RCC 7860 (cell line): ENCODE data around the gene CUX1.
"Not testable (repeated sequence)": the region's sequence is repeated elsewhere in the genome, so short reads cannot be mapped to it uniquely, and the experiment has no call there.

Experiments
- DNase-seq: peaks from one replicate; pipeline ENCODE4 v3.0.0-alpha.2; 2015; ENCODE audit warnings: low spot score
- FAIRE-seq: peaks from 2 replicates; lab custom pipeline; 2012; peaks lifted over from hg19 to GRCh38; lab: Jason Lieb, UNC

The CUX1 gene

DNA sequence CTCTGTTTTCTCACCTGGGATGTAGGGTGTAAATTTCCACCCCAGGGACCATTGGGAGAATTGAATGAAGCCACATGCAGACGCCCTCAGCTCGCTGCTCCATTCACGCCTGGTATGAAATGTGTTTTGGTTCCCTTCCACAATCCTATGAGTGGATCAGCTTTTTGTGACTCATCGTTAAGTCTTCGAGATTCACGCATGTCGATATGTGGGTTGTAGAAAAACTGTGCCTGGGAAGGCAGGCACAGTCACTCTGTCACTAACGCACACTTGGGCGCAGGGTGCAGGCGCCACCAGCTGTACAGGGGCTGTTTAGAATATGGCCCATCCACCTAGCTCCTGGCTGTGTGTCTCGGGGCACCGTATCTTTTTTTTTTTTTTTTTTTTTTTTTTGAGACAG lies 405.0 kb downstream of the CUX1 start:
- no peak for FAIRE-seq

DNA sequence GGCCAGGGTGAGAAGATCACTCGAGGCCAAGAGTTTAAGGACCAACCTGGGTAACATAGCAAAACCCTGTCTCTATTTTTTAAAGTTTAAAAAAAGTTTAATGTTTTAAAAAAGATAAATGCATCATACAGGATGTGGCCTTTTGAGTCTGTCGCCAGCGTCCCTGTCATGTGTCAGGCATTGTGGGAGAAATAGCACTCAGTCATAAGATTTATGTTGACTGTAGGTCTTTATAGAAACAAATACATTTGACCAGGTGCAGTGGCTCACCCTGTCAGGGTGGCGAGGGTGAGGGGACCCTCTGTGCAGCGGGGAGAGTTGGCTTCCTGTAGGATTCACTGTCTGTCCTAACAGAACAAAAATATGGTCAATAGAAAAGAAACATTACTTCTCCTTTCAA lies 405.8 kb downstream of the CUX1 start:
- no peak for DNase-seq

More for the DNA sequence above, 405.0 kb downstream of the CUX1 start:
- DNase-seq = no peak

GRCh38 chr7:102225025-102225424 lies 407.6 kb downstream of the CUX1 start:
- no peak for DNase-seq

More for the DNA sequence above, 405.8 kb downstream of the CUX1 start:
- no peak for FAIRE-seq

GRCh38 chr7:102227371-102227770 lies 409.9 kb downstream of the CUX1 start:
- FAIRE-seq (no peak), DNase-seq (no peak)

More at GRCh38 chr7:102225025-102225424, 407.6 kb downstream of the CUX1 start:
- FAIRE-seq = no peak

GRCh38 chr7:102228935-102229334 lies 411.5 kb downstream of the CUX1 start:
- DNase-seq = no peak
- FAIRE-seq = no peak

DNA sequence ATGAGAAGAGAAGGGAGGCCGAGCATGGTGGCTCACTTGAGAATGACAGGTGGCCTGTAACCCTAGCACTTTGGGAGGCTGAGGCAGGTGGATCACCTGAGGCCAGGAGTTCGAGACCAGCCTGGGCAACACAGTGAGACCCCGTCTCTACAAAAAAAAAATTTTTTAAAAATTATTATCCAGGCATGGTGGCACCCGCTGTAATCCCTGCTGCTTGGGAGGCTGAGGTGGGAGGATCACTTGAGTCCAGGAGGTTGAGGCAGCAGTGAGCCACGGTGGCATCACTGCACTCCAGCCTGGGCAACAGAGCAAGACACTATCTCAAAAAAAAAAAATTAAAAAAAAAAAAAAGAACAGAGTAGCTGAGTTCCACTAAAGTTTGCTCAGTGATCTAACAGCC lies 412.7 kb downstream of the CUX1 start:
- DNase-seq, FAIRE-seq: not testable (repeated sequence)

- DNase-seq (peak; percentile 37), FAIRE-seq (no peak)
Measured at GRCh38 chr7:102230593-102230992, 413.2 kb downstream of the CUX1 start.

- FAIRE-seq (no peak), DNase-seq (no peak)
Measured at GRCh38 chr7:102232611-102233286, 415.3 kb downstream of the CUX1 start.

DNA sequence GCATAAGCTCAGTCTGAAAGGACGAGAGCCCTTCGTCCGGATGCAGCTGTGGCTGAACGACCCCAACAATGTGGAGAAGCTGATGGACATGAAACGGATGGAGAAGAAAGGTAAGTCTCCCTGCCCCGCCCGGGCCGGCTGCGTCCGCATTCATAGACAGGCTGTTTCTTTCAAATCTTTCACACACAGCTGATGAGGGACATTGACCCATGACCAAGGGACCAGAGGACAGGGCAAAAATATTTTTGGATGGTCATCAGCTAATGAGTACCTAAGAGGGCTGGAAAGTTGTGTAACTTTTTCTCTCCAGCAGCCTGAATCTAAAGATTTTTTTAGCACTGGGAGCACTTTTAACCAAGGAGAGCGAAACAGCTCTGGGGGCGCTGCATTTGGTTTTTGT lies 416.7 kb downstream of the CUX1 start:
- DNase-seq (no peak), FAIRE-seq (no peak)

GRCh38 chr7:102234801-102235550 lies 417.6 kb downstream of the CUX1 start:
- no peak for DNase-seq
- FAIRE-seq = no peak

DNA sequence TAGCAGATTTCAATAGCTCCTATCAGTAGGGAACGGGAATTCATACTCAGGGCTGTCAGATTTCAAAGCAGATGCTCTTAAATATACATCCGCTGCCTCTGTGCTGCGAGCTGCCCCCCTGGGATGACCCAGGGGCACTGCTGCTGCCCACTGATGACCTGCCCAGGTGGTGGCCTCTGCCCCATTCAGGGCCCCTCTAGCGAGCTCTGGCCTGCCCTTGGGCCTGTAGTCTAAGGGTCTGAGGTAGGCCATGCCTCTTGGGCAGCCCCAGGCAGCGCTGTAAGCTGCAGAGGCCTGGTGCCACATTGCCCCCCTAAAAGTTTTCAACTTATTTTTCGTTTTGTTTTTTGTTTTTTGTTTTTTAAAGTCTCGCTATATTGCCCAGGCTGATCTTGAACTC lies 418.7 kb downstream of the CUX1 start:
- no peak for DNase-seq
- FAIRE-seq = no peak

- FAIRE-seq (no peak), DNase-seq (peak; percentile 56)
Measured at GRCh38 chr7:102236592-102237287, 419.3 kb downstream of the CUX1 start.

DNA sequence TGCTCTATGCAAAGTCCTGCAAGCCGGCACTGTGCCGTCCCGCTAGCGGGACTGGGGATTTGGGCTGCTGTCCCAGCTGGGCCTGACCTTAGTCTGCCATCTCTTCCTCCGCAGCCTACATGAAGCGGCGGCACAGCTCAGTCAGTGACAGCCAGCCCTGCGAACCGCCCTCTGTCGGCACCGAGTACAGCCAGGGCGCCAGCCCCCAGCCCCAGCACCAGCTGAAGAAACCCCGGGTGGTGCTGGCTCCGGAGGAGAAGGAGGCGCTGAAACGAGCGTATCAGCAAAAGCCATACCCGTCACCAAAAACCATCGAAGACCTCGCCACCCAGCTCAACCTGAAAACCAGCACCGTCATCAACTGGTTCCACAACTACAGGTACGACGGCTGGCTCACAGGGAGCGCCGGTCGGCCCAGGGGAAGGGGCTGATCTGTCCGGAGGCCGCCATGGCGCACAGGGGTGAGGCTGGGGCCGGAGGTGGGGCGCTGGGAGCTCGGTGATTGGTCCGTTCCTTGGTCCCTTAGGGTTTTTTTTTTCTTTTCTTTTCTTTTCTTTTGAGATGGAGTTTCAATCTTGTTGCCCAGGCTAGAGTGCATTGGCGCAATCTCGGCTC lies 421.9 kb downstream of the CUX1 start:
- no peak for FAIRE-seq
- no peak for DNase-seq

DNA sequence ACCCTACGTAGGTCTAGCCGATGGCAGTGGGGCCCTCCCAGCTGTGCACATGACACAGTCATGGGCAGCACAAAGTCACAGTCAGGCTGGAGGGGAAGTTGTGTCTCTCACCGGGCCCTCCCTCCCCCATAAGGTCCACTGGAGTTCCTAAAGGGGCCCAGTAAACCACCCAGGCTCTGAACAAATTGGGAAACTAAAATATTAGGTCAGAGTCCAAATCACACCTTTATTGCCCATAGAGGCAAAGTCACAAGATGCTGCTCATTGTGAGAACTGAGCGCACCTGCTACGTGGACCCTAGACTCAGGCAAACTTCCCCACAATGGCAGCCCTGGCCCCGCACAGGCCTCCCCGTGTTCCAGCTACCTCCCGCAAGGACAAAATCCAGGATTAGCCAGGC lies 424.0 kb downstream of the CUX1 start:
- FAIRE-seq = no peak
- no peak for DNase-seq

GRCh38 chr7:102244601-102245000 lies 427.2 kb downstream of the CUX1 start:
- FAIRE-seq (no peak), DNase-seq (no peak)

DNA sequence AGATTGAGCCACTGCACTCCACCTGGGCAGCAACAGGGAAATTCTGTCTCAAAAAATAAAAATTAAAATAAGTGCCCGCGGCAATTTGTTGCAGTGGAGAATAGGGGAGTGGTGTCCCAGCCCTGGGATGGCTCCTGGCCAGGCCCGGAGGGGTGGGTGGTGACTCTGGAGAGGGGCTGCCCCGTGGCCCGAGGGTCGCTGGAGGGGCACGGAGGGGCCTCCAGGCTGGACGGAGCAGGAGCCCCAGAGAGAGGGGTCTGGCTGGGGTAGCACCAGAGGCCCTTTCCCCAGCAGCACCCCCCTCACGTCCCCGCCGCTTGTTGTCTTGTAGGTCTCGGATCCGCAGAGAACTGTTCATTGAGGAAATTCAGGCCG lies 430.6 kb downstream of the CUX1 start:
- DNase-seq (no peak), FAIRE-seq (no peak)

- no peak for FAIRE-seq
- DNase-seq = no peak
Measured at GRCh38 chr7:102248456-102249395, 431.3 kb downstream of the CUX1 start.

DNA sequence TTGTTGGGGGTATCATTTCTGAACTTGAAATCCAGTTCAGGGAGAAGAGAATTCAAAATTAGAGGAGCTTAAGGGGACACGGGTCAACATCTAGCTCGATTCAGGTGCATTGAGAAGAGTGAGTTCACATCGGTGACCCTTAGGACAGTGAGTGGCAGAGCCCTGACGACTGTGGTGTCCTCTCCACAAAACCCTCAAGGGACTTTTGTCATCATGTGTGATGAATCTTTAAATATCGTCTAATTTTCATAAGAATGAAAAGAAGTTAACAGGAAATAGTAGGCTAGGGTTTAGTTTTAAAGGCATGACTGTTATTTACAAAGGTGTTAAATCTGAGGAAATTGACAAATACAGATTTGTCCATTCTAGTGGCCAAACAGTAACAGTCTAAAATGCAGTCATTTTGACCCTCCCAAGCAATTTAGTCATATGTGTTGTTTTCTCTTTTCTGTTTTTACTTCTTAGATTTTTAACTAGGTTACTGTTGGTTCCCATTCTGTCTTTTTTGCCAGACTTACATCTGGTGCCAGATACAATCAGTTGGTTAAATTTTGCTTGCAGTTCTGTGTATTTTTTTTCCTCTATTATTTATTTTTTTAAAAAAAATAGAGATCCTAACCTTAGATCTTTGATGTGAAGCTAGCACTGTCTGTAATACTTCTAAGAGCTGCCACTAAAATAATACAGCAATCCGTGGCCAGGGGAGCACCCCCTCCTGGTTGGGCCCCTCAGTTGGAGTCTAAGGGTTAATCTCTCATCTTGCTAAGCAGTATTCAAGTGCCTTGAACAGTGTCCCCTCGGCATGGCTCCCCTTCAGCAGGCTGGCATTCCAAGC lies 434.3 kb downstream of the CUX1 start:
- DNase-seq (no peak), FAIRE-seq (no peak)

- FAIRE-seq = no peak
- no peak for DNase-seq
Measured at GRCh38 chr7:102252366-102252982, 435.0 kb downstream of the CUX1 start.
